Upper lobe of right lung (tissue), 1 donor: ENCODE measurements around the gene ASB1. TPM values are rescaled to one million over a fixed set of nuclear protein-coding genes. Genes with fewer than 3 reads are reported as not detected.
A peak's percentile ranks its signal among the peaks of the same experiment; 100 is the strongest.

Experiments
- ATAC-seq: fragments of 200-7000 bp; cut with Tn5 transposase; one replicate; pipeline ENCODE4 v1.9.1; 2020; ENCODE audit warnings: mild to moderate bottlenecking, moderate library complexity
- DNase-seq: peaks from one replicate; pipeline ENCODE4 v3.0.0-alpha.2; 2020
- H3K27ac ChIP-seq: fragments of 200-600 bp; one replicate; pipeline ENCODE4 v1.8.0; 2022
- H3K27me3 ChIP-seq: fragments of 200-600 bp; one replicate; pipeline ENCODE4 v1.8.0; 2022; ENCODE audit warnings: mild to moderate bottlenecking
- H3K36me3 ChIP-seq: fragments of 200-600 bp; one replicate; pipeline ENCODE4 v1.8.0; 2022
- H3K4me1 ChIP-seq: fragments of 200-600 bp; one replicate; pipeline ENCODE4 v1.8.0; 2022
- H3K4me3 ChIP-seq: fragments of 200-600 bp; one replicate; pipeline ENCODE4 v1.8.0; 2022; ENCODE audit warnings: mild to moderate bottlenecking
- H3K9me3 ChIP-seq: fragments of 200-600 bp; one replicate; pipeline ENCODE4 v1.8.0; 2022
- intact Hi-C: fragments of 100-400 bp; cut with DNase I; formaldehyde crosslinking; loops from one replicate; pipeline ENCODE4 v1.11.0; 2022
- total RNA-seq: library from RNA; stranded (reverse); fragmentation: NEBNext Ultra II Directional; extraction: Animal tissue kit (Norgen Biotek cat#: 25700); gene quantifications from one replicate; pipeline ENCODE4 v1.2.1, GENCODE V29; 2021
- TF ChIP-seq, protein P1 (sequence below): fragments of 200-600 bp; IDR thresholded peaks from one replicate; pipeline ENCODE4 v1.8.0; 2022; ENCODE audit warnings: antibody characterized with exemption
- donor health status: DM: no; HTN: yes; CAD: no; lungs with severe emphysema.

Gene ASB1
- total RNA-seq, 1 donor from 2014 or later = 26.6 TPM

DNA sequence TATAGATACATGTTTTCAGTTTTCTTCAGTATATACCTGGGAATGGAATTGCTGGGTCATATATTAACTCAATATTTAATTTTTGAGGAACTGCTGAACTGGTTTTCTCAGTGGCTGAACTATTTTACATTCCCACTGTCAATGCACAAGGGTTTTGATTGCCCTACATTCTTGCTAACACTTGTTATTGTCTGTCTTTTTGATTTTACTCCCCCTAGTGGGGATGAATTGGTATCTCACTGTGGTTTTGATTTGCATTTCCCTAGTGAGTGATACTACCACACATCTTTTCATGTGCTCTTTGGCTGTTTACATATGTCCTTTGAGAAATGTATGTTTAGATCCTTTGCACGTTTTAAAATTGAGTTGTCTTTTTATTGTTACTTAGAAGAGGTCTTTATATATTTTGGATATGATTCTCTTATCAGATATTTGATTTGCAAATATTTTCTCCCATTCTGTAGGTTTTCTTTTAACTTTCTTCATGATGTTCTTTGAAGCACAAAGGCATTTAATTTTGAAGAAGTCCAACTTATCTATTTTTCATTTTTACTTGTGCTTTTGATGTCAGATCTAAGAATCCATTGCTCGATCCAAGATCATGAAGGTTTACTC, 36.2 kb downstream of the ASB1 start:
- no peaks in the 10 kb centered on the region for H3K4me1 ChIP-seq
- no peaks in the 10 kb centered on the region for H3K36me3 ChIP-seq
- intact Hi-C loops = no loop called here
- DNase-seq = no peak
- peak; percentile 78 for ATAC-seq
- no peak overlapping the region for H3K27ac ChIP-seq
- no peaks in the 10 kb centered on the region for H3K27me3 ChIP-seq
- H3K4me3 ChIP-seq = no peak overlapping the region
- TF ChIP-seq, protein P1, sequence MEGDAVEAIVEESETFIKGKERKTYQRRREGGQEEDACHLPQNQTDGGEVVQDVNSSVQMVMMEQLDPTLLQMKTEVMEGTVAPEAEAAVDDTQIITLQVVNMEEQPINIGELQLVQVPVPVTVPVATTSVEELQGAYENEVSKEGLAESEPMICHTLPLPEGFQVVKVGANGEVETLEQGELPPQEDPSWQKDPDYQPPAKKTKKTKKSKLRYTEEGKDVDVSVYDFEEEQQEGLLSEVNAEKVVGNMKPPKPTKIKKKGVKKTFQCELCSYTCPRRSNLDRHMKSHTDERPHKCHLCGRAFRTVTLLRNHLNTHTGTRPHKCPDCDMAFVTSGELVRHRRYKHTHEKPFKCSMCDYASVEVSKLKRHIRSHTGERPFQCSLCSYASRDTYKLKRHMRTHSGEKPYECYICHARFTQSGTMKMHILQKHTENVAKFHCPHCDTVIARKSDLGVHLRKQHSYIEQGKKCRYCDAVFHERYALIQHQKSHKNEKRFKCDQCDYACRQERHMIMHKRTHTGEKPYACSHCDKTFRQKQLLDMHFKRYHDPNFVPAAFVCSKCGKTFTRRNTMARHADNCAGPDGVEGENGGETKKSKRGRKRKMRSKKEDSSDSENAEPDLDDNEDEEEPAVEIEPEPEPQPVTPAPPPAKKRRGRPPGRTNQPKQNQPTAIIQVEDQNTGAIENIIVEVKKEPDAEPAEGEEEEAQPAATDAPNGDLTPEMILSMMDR = peak; percentile 79
- H3K9me3 ChIP-seq = no peaks in the 10 kb centered on the region

DNA sequence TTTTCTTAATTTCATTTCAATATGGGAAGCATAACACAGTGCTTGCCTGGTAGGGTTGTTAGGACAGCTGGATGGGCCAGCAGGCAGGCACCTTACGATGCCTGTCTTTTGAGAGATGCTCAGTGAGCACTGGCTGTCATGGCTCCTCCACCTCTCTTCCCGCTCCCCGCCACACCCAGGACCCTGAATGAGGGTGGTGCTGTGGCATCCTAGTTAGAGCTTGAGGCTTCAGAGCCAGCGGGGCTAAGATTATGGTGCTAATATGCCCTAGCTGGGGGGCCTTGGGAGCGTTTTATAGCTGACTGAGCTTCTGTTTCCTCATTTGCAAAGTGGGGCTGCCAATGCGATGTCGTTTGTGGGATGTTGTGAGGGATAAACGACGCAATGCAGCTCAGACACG, 37.7 kb downstream of the ASB1 start:
- Histone ChIP-seq H3K27ac (no peak overlapping the region), H3K27me3 (no peaks in the 10 kb centered on the region), H3K9me3 (no peaks in the 10 kb centered on the region), H3K36me3 (no peaks in the 10 kb centered on the region), H3K4me3 (no peak overlapping the region), H3K4me1 (no peaks in the 10 kb centered on the region)
- TF ChIP-seq, protein P1 = no peak
- no peak for ATAC-seq
- intact Hi-C loops = no loop called here
- no peak for DNase-seq

DNA sequence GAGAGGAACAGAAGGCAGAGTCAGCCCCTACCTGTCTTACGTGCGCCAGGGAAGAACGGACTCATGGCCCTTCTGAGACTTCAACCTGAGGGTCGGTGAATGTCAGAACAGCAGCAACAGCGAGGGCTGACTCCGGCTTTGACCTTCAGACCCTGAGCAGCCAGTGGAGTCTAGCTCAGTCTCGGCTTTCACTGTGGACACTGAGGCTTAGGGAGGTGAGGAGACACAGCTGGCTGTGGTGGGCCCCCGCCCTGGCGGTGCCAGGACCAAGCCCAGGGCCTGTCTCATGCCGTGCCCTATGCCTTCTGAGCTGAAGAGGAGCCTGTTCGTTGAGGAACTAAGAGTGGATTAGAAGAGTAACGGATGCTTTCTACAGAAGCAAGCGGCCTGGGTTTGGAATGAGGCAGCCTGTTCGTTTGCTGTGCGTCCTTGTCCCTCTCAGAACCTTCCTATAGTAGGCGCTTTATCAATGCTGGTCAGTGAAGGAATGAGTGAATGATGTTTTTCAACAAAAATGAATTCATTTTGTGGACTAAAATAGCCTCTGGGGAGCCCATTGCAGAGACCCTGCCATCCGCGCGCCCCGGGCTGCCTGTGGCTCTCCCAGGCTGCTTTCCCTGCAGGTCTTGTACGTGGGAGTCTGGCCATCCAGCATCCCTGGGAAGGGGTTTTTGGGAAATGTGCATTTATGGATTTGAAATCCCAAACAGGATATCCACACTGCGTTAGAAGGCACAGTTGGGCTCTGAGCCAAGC, 38.9 kb downstream of the ASB1 start:
- intact Hi-C loops = no loop called here
- DNase-seq (no peak), ATAC-seq (no peak)
- TF ChIP-seq, protein P1 = no peak
- Histone ChIP-seq H3K36me3 (no peaks in the 10 kb centered on the region), H3K27ac (no peak overlapping the region), H3K9me3 (no peaks in the 10 kb centered on the region), H3K27me3 (no peaks in the 10 kb centered on the region), H3K4me3 (no peak overlapping the region), H3K4me1 (no peaks in the 10 kb centered on the region)

DNA sequence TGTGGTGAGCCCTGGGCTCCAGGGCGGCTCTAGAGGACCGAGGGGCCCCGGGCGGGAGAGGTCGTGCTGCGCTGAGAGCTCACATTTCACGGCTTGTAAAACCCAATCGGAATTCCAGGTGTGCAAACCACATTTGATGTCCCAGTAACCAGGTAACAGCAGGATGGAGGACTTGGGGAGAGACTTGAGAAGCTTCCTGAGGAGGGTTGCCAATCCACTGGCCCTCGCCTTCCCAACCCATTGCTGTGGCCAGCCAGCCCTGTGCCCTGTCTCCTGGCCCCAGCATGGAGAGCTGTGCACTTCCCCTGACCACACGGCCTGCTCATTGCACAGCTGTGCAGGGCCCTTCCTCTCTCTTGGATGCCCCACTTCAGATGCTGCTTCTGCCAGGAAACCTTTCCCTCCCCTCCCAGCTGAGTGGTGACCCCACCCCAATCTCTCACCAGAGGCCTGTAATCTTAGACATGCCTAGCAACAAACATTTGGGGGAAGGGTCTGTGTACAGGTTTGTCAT, 39.6 kb downstream of the ASB1 start:
- Histone ChIP-seq H3K4me3 (no peak overlapping the region), H3K4me1 (no peaks in the 10 kb centered on the region), H3K36me3 (no peaks in the 10 kb centered on the region), H3K9me3 (no peaks in the 10 kb centered on the region), H3K27ac (no peak overlapping the region), H3K27me3 (no peaks in the 10 kb centered on the region)
- intact Hi-C loops = no loop called here
- DNase-seq = no peak
- ATAC-seq = peak; percentile 34
- TF ChIP-seq, protein P1 = no peak

DNA sequence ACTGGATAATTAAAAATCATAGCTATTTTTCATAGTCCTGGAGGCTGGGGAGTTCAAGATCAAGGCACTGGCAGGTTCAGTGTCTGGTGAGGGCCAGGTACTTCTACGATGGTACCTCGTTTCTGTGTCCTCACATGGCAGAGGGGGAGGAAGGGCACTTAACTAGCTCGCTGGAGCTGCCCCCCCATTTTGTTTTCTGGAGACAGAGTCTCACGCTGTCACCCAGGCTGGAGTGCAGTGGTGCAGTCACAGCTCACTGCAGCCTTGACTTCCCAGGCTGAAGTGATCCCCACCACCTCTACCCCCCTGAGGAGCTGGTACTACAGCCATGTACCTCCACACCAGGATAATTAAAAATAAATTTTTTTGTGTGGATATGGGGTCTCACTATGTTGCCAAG, 40.3 kb downstream of the ASB1 start:
- TF ChIP-seq, protein P1 = no peak
- H3K4me1 ChIP-seq = no peaks in the 10 kb centered on the region
- no peaks in the 10 kb centered on the region for H3K27me3 ChIP-seq
- ATAC-seq (no peak), DNase-seq (no peak)
- no peaks in the 10 kb centered on the region for H3K36me3 ChIP-seq
- H3K9me3 ChIP-seq = no peaks in the 10 kb centered on the region
- intact Hi-C loops = no loop called here
- H3K4me3 ChIP-seq = no peak overlapping the region
- H3K27ac ChIP-seq = no peak overlapping the region
